ENCODE measurements around the gene RIMOC1. TPM values are rescaled to one million over a fixed set of nuclear protein-coding genes. Genes with fewer than 3 reads are reported as not detected.
A peak's percentile ranks its signal among the peaks of the same experiment; 100 is the strongest.
"Not testable (repeated sequence)": the region's sequence is repeated elsewhere in the genome, so short reads cannot be mapped to it uniquely, and the experiment has no call there.

RIMOC1 gene
- total RNA-seq, 1 donor from 2014 or later = 30.6 TPM

DNA sequence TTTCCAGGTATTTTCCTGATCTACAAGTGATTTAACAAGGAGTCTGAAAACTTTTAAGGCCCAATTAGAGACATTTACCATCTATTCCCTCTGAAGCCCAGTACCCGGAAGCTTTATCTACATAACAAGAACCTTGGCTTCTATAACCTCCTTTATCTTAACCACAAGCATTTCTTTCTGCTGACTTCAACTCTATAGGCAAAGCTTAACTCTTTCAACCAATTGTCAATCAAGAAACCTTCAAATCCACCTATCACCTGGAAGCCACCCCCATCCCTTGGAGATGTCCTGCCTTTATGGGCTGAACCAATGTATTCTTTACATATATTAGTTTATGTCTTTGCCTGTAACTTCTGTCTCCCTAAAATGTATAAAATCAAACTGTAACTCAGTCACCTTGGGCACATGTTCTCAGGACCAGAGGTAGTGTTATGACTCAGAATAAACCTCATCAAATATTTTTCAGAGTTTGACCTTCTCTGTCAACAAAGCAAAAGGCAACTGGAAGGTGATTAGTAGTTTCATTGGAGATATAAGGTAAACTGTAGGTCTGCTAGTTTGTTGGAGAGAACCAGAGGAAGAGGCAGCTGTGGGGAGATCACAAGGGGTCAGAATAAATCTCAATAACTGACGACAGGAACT lies 13.0 kb upstream of the RIMOC1 start:
- DNase-seq (ENCODE audit: low spot score) = no peak

GRCh38 chr5:41892031-41892430 lies 12.1 kb upstream of the RIMOC1 start:
- DNase-seq (ENCODE audit: low spot score) = no peak

GRCh38 chr5:41893074-41893851 lies 10.9 kb upstream of the RIMOC1 start:
- no peak for DNase-seq (ENCODE audit: low spot score)

DNA sequence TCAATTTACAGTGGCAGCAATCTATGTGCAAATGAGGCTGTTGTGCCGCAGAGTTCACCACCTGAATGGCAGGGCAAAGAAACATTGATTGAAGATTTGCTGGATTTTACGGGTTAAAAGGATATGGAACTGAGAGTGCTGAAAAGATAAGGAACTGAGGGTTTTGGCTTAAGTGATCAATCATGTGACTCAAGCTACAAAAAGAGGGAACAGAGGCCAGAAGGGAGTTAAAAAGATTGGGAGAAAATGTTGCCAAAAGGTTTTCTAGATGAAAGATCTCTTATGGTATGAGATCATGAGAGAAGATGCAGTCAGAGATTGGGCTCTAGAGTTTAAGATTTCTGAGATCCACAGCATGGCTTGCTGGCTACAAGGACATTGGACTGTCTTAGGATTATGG lies 7.9 kb upstream of the RIMOC1 start:
- no peak for DNase-seq (ENCODE audit: low spot score)

DNA sequence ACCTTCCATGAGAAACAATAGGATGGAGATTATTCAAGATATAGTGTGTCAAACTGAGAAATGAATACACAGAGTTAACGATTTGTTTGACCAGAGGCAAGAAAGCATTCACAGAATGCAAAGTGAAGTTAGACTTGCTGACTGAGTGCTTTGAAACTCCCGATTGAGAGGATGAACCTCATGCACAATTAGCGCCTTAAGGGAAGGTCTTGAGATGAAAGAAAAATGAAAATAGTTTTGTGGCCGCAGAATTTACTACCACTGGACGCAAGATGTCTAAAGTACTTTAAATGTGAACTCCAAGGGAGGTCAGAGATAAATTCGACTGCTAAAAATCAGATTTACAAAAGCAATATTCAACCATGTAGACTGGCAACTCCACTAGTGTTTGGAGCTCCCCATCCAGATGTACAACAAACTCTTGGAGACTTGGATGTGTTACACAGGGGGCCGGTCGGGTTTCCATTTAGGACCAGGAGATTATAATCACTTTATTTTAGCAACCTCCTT lies 707 bp upstream of the RIMOC1 start:
- DNase-seq (ENCODE audit: low spot score) = no peak

DNA sequence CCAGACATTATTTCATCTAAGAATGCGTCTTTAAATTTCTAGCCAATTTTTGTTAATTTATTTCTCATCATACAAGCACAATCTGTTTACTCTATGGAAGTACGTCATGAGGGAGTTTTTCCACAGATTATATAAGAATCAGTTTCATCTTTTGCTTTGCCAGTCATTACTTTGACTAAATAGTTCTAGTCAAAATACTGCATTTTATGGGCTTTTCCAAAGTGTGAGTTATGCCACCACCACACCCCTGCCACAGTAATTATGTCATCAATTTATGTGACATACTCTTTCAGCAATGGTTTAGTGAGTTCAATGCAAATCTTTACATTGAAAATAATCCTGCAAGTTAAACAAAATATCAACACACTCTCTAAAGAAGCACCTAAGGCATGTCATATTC lies 2.0 kb downstream of the RIMOC1 start:
- no peak for DNase-seq (ENCODE audit: low spot score)

DNA sequence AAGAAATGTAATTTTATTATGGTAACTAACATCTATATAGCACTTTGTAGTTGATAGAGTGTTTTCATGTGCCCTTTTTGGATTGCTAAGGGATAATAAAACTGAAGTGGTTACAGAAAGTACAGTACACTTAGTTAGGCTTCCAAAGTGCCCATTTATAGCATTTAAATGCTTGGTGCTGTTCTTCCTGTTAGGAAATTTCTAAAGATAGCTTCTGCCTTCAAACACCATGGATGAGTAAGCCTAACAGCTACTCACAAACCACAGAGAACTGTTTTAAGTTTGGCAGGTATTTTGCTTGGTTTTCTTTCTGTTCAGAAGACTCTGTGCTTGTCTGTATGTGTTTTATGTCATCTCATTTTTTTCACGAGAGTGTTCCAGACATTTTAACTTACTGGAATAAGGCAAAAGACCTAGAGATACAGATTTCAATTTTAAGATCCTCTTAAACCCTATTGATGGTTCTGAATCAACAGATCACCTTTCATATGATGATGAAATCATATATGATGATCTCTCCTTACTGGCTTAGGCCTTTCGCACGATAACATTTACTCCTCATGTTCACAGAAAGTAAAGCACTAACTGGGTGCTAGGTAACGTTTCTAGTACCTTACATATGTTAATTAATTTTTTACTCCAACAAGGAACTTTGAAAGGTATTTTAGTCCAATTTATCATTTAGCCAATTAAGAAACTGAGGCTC lies 4.4 kb downstream of the RIMOC1 start:
- DNase-seq (ENCODE audit: low spot score) = no peak

- DNase-seq (ENCODE audit: low spot score) = no peak
Measured at GRCh38 chr5:41918105-41918504, 14.0 kb downstream of the RIMOC1 start.

DNA sequence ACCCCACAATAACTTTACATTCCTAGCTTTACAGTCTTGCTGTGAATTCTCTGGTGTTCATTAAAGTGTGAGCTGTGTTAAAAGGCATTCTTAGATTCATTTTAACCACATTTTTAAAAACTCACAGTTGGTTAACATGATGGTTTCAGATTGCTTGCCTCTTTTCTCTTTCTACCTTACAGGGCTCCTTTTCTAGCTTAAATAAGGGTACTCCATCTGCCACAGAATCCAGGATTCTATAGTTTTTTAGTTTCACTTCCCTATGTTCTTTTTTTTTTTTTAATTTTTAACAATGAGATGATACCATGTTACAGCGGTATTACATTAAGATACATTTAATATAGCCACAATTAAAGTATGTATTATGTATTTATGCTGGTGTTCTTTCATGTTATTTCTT lies 17.0 kb downstream of the RIMOC1 start:
- DNase-seq (ENCODE audit: low spot score) = no peak

DNA sequence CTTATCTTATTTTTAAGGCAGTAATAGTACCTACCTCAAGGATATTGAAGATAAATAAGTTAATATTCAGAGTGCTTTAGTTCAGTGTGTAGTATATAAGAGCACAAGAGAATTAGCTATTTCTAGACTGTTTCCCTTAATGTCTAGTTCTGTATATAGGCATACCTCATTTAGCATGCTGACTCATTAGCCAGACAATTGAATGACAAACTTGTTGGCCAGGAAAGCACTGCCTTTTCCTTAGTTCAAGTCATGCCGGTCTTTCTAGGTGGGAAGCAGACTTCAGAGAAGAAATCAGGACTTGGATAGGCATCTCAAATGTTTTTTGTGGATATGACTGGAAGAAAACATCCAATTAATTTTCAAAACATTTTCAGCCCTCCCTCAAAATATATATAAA lies 17.7 kb downstream of the RIMOC1 start:
- DNase-seq (ENCODE audit: low spot score) = no peak

- no peak for DNase-seq (ENCODE audit: low spot score)
Measured at GRCh38 chr5:41924526-41924871, 20.4 kb downstream of the RIMOC1 start.

DNA sequence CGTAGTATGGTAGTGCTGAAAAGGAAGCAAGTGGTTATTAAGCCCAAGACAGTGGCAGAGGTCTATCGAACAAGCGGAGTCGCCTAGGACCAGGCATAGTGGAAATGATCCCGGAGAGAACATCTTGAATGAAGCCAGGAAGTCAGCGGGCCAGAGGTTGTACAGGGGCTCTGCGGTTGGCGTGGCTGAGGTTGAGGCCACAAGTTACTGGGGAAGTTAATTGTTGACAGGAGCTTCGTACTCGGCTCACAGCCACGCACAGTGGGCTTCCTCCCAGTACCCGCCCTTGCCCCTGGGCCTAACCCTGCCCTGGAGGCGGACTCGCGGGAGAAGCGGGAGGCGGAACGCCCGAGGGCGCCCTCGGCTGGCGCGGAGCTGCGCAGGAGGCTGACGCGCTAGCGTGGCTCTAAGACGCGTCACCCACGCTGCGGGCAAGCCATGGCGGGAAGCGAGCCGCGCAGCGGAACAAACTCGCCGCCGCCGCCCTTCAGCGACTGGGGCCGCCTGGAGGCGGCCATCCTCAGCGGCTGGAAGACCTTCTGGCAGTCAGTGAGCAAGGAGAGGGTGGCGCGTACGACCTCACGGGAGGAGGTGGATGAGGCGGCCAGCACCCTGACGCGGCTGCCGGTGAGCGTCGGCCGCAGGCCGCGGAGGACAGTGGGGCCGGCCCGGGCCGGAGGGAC lies 20.9 kb downstream of the RIMOC1 start, which contains the start of gene FBXO4:
TSS of gene FBXO4 (plus strand) at position 410 of the 683 bp plus-strand sequence. CDS start at position 439, 29 bp downstream.
- peak; percentile 97 for DNase-seq (ENCODE audit: low spot score)

DNA sequence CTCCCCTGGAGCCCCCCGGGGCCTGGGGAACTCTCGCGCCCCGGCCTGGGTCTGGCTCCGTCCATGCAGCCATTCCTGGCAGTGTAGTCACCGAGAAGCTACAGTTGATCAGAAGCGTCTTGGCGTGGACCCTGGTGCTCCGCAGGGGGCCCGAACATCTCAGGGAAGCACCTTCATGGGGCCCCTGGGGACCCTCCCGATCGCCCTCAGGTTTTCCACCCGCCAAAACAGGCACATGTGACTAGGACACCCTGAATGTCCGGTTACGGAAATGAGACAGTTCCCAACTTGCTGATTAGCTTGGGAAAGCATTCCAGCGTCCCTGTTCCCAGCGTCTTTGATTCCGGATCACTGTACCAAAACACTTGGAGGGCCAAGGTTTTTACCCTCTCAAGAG lies 21.4 kb downstream of the RIMOC1 start:
- DNase-seq (ENCODE audit: low spot score) = peak; percentile 90

DNA sequence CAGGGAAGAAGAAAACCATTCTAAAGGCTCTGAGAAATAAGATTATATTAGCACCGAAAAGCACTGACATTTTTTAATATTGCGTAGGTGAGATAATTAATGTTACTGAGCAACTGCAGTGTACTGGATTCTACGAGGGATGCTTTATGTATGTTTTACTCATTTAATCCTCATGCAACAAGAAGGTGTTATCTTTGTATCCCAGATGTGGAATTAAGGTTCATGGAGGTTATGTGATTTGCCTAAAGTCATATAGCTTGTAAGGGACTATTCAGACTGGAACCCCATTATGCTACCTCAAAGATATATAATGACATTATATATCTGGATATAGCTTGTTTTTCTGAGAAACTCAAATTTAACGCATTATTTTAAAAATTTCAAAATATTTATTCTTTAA lies 23.5 kb downstream of the RIMOC1 start:
- no peak for DNase-seq (ENCODE audit: low spot score)

DNA sequence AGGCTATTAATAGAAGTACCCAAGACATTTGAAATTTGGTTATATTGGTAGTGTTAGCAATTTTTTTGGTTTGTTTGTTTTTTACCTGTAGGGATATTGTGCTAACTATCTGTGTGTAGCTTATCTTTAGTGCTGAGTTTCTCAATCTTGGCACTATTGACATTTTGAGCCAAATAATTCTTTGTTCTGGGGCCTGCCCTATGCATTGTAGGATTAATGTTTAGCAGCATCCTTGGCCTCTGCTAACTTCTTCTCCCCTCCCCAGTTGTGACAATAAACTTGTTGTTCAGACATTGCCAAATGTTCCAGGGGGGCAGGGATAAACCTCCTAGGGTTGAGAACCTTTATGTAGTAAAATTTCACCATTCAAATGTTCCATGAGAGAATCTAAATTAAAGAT lies 24.9 kb downstream of the RIMOC1 start:
- DNase-seq (ENCODE audit: low spot score) = no peak

- no peak for DNase-seq (ENCODE audit: low spot score)
Measured at GRCh38 chr5:41932770-41933169, 28.6 kb downstream of the RIMOC1 start.

DNA sequence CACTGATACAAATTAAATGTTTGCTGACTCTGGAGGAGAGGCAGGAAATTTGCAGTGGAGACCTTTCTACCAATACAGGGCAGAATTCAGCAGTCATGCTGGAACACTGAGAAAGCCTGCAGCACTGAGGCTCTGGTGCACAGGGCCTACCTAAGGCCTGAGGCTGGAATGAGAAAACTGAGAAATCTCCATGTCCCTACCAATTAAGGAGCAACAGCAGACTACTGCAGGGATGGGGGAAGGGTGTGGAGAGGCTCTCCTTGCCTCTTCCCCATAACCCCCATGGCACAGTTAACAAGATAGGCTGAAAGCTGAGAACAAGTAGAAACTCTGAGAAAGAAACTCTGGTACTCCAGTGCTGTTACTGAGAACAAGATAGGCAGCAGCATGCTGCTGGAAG lies 31.4 kb downstream of the RIMOC1 start:
- DNase-seq (ENCODE audit: low spot score) = no peak

GRCh38 chr5:41940641-41941040 lies 36.5 kb downstream of the RIMOC1 start:
- DNase-seq (ENCODE audit: low spot score) = no peak

- DNase-seq (ENCODE audit: low spot score) = not testable (repeated sequence)
Measured at GRCh38 chr5:41945332-41945955, 41.3 kb downstream of the RIMOC1 start.

DNA sequence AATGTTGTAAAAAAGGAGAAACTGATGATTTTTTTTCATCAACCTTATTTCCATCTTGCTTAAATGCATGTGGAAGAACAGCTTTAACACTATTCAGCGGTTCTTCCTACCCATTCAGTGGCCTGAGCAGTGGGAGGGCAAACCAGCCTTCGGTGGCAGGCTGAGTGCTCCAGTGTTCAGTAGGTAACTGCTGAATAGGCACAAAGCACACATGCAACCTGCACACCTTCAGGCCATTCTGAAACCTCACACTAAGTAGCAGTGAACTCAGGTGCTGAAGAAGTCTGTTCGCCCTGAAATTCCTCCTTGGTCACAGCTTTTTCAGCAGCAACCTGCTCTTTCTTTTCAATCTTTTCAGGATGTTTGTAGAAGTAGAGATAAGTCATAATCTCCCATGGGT lies 47.1 kb downstream of the RIMOC1 start:
- DNase-seq (ENCODE audit: low spot score) = no peak
